ENCODE results near the gene PCDHB9.
"Not testable (repeated sequence)": the region's sequence is repeated elsewhere in the genome, so short reads cannot be mapped to it uniquely, and the experiment has no call there.

PCDHB9 gene

DNA sequence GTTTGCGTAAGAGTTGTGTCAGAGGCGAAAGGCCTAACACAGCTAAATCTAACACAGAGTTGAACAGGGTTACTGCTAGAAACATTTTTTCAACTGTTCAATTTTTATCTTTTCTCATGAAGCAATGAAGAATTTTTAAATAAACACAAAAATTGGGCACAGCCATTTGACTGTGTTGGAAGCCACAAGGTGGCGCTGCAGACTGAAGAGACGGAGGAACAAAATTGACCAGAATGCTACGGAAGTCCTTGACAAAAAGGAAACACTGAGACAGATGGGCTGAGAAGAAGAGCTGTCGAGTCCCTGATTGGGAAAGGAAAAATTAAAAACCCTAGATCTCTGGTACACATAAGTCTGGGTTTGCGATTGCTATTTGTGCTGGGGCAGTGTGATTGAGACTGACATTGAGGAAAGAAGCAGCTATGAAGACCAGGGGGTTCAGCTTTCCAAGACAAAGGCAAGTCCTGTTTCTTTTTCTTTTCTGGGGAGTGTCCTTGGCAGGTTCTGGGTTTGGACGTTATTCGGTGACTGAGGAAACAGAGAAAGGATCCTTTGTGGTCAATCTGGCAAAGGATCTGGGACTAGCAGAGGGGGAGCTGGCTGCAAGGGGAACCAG, at the start of gene PCDHB9:
PCDHB9 (plus strand) TSS at position 265 of the 616 bp plus-strand sequence; CDS start at position 423, 158 bp downstream.
- DNase-seq, result peak; percentile 10 to 44

DNA sequence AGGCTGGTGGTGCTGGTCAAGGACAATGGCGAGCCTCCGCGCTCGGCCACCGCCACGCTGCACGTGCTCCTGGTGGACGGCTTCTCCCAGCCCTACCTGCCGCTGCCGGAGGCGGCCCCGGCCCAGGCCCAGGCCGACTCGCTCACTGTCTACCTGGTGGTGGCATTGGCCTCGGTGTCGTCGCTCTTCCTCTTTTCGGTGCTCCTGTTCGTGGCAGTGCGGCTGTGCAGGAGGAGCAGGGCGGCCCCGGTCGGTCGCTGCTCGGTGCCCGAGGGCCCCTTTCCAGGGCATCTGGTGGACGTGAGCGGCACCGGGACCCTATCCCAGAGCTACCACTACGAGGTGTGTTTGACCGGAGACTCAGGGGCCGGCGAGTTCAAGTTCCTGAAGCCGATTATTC, 49.6 kb upstream of the PCDHB9 start:
- not testable (repeated sequence) for DNase-seq

DNA sequence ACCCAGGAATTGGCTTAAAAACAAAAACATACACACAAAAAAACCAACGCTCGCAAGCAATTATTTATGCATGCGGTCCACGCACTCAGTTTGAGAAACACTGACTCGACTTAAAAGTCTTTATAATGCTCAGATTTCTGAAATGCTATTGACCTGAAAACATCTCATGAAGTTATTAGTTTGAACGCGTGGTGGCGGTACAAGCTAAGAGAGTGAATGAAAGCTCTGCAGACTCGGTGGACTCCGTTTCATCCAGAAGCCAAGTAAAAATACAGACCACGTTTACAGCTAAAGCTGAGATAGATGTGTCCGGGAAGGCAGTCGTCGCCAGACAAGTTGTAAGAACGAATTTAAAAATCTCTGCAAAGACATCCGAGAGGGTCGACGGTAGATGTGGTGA, 37.1 kb upstream of the PCDHB9 start, which contains the start of gene PCDHB6:
PCDHB6 (plus strand) TSS at position 246 of the 400 bp plus-strand sequence. CDS start 201 bp downstream, outside the sequence.
- DNase-seq, result no peak

GRCh38 chr5:141150224-141150992, 36.6 kb upstream of the PCDHB9 start:
- DNase-seq, result no peak

DNA sequence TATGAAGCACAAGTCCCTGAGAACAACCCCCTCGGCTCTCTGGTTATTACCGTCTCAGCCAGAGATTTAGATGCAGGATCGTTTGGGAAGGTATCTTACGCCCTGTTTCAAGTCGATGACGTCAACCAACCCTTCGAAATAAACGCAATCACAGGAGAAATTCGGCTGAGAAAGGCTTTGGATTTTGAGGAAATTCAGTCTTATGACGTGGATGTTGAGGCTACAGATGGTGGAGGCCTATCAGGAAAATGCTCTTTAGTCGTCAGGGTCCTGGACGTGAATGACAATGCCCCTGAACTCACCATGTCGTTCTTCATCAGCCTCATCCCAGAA, 36.0 kb upstream of the PCDHB9 start:
- no peak for DNase-seq

GRCh38 chr5:141151632-141152031, 35.3 kb upstream of the PCDHB9 start:
- DNase-seq, result not testable (repeated sequence)

DNA sequence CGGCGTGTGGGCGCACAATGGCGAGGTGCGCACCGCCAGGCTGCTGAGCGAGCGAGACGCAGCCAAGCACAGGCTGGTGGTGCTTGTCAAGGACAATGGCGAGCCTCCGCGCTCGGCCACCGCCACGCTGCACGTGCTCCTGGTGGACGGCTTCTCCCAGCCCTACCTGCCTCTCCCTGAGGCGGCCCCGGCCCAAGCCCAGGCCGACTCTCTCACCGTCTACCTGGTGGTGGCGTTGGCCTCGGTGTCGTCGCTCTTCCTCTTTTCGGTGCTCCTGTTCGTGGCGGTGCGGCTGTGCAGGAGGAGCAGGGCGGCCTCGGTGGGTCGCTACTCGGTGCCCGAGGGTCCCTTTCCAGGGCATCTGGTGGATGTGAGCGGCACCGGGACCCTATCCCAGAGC, 34.9 kb upstream of the PCDHB9 start:
- DNase-seq, result not testable (repeated sequence)

DNA sequence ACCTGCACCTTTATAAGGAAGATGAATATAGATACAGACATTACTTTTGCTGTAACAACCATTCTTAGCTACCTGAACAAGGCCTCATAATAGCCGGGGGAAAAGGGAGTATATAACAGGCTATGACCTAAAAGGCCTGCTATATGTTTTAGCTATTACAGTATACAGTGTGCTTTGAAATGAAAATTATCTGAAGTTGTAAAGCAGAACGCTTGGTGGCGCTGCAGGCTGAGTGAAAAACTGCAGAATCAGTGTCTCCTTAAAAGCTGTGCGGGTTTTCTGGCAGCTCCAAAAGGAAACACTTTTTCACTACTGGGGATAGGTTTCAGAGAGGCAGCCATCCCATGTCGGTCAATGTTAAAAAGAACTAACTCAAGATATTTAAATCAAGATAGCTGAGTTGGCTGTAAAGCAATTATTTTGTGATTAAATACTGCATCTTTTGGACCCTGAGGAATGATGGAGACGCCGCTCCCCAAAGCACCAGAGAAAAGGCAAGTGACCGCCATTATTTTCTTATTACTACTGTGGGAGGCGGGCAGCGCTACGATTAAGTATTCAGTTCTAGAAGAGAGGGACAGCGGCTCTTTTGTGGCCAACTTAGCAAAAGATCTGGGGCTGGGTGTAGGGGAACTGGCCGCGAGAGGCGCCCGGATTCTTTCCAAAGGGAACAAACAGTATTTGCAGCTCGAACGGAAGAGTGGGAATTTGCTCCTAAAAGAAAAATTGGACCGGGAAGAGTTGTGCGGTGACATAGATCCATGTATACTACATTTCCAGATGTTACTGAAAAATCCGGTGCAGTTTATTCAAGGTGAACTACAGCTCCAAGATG, 31.2 kb upstream of the PCDHB9 start:
- DNase-seq, result peak in 1 of 2 experiments; percentile 12

DNA sequence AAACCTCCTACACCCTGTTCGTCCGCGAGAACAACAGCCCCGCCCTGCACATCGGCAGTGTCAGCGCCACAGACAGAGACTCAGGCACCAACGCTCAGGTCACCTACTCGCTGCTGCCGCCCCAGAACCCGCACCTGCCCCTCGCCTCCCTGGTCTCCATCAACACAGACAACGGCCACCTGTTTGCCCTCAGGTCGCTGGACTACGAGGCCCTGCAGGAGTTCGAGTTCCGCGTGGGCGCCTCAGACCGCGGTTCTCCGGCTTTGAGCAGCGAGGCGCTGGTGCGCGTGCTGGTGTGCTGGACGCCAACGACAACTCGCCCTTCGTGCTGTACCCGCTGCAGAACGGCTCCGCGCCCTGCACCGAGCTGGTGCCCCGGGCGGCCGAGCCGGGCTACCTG, 29.6 kb upstream of the PCDHB9 start:
- DNase-seq, result not testable (repeated sequence)

DNA sequence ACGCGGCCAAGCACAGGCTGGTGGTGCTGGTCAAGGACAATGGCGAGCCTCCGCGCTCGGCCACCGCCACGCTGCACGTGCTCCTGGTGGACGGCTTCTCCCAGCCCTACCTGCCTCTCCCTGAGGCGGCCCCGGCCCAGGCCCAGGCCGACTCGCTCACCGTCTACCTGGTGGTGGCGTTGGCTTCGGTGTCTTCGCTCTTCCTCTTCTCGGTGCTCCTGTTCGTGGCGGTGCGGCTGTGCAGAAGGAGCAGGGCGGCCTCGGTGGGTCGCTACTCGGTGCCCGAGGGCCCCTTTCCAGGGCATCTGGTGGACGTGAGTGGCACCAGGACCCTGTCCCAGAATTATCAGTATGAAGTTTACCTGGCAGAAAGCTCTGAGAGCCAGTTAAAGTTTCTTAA, 29.1 kb upstream of the PCDHB9 start:
- not testable (repeated sequence) for DNase-seq

GRCh38 chr5:141172381-141173204, 14.4 kb upstream of the PCDHB9 start, which contains the start of gene PCDHB7:
Gene PCDHB7 (plus strand): TSS chr5:141172644. CDS start chr5:141172836, 192 bp downstream.
- DNase-seq, result peak; percentile 19 to 34

DNA sequence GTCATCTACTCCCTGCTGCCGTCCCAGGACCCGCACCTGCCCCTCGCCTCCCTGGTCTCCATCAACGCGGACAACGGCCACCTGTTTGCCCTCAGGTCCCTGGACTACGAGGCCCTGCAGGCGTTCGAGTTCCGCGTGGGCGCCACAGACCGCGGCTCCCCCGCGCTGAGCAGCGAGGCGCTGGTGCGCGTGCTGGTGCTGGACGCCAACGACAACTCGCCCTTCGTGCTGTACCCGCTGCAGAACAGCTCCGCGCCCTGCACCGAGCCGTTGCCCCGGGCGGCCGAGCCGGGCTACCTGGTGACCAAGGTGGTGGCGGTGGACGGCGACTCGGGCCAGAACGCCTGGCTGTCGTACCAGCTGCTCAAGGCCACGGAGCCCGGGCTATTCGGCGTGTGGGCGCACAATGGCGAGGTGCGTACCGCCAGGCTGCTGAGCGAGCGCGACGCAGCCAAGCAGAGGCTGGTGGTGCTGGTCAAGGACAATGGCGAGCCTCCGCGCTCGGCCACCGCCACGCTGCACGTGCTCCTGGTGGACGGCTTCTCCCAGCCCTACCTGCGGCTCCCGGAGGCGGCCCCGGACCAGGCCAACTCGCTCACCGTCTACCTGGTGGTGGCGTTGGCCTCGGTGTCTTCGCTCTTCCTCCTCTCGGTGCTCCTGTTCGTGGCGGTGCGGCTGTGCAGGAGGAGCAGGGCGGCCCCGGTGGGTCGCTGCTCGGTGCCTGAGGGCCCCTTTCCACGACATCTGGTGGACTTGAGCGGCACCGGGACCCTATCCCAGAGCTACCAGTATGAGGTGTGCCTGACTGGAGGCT, 12.5 kb upstream of the PCDHB9 start:
- not testable (repeated sequence) for DNase-seq

DNA sequence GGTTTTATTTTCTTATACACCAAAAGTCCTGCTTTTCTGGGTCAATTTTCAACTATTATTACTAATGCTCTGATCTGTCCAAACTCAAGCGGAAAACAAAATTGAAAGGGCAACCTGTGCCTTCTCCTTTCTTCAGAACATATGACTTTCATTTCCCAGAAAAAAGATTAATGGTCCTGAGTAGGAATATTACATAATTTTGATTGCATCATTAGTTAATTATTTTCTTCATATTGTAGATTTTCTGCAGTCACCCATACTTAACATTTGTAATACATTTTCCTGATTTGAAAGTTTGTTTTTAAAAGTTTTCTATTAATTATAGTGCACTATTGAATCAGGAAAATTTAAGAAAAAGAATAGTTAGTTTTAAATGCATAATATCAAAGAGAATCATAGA, 11.0 kb upstream of the PCDHB9 start:
- DNase-seq, result no peak

GRCh38 chr5:141177577-141178191, 9.3 kb upstream of the PCDHB9 start, which contains the start of gene PCDHB8:
Gene PCDHB8 (plus strand): TSS chr5:141177790. CDS start chr5:141178035, 245 bp downstream.
- DNase-seq, result not testable (repeated sequence)

DNA sequence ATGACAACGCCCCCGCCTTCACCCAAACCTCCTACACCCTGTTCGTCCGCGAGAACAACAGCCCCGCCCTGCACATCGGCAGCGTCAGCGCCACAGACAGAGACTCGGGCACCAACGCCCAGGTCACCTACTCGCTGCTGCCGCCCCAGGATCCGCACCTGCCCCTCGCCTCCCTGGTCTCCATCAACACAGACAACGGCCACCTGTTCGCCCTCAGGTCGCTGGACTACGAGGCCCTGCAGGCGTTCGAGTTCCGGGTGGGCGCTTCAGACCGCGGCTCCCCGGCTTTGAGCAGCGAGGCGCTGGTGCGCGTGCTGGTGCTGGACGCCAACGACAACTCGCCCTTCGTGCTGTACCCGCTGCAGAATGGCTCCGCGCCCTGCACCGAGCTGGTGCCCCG, 7.6 kb upstream of the PCDHB9 start:
- not testable (repeated sequence) for DNase-seq

GRCh38 chr5:141179876-141180275, 7.1 kb upstream of the PCDHB9 start:
- DNase-seq, result not testable (repeated sequence)

DNA sequence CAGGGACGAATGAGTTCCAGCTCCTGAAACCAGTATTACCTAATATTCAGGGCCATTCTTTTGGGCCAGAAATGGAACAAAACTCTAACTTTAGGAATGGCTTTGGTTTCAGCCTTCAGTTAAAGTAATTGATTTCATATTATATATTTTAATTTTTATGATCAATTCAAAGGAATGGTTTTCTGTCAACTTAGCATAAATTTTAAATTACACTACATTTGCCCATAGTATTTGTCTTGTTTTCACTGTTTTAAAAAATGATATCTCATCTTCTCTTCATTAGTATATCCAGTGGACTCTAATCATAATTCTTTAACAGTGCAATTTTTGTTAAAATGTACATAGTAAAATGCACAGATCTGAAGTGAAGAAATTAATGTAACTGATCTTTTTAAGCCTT, 6.6 kb upstream of the PCDHB9 start:
- no peak for DNase-seq

DNA sequence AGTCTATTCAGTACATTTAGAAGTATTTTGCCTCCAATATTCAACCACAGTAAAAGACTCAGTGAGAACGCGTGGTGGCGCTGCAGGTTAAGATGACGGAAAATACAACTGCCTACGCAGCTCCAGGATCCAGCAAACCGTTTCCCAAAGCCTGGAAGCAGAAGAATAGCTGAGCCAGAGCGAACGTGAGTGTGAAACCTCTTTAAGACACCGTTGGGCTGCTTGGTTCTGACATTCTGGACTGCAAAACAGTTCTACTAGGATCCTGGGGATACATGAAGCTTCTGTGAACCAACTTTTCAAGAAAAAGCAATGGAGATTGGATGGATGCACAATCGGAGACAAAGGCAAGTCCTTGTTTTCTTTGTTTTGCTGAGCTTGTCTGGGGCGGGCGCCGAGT, 4.7 kb upstream of the PCDHB9 start, which contains the start of gene PCDHB16:
PCDHB16 (plus strand) TSS at position 140 of the 400 bp plus-strand sequence; CDS start at position 313, 173 bp downstream.
- peak; percentile 51 to 67 for DNase-seq

DNA sequence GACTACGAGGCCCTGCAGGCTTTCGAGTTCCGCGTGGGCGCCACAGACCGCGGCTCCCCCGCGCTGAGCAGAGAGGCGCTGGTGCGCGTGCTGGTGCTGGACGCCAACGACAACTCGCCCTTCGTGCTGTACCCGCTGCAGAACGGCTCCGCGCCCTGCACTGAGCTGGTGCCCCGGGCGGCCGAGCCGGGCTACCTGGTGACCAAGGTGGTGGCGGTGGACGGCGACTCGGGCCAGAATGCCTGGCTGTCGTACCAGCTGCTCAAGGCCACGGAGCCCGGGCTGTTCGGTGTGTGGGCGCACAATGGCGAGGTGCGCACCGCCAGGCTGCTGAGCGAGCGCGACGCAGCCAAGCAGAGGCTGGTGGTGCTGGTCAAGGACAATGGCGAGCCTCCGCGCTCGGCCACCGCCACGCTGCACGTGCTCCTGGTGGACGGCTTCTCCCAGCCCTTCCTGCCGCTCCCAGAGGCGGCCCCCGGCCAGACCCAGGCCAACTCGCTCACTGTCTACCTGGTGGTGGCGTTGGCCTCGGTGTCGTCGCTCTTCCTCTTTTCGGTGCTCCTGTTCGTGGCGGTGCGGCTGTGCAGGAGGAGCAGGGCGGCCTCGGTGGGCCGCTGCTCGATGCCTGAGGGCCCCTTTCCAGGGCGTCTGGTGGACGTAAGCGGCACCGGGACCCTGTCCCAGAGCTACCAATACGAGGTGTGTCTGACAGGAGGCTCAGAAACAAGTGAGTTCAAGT, 2.7 kb upstream of the PCDHB9 start:
- DNase-seq, result not testable (repeated sequence)

DNA sequence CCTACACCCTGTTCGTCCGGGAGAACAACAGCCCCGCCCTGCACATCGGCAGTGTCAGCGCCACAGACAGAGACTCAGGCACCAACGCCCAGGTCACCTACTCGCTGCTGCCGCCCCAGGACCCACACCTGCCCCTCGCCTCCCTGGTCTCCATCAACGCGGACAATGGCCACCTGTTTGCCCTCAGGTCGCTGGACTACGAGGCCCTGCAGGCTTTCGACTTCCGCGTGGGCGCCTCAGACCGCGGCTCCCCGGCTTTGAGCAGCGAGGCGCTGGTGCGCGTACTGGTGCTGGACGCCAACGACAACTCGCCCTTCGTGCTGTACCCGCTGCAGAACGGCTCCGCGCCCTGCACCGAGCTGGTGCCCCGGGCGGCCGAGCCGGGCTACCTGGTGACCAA, 1.7 kb downstream of the PCDHB9 start:
- DNase-seq, result not testable (repeated sequence)
